WTC11 (cell line): Measurements from ENCODE around the gene SCML2. TPM values are rescaled to one million over a fixed set of nuclear protein-coding genes. Genes with fewer than 3 reads are reported as not detected.
"Not testable (repeated sequence)": the region's sequence is repeated elsewhere in the genome, so short reads cannot be mapped to it uniquely, and the experiment has no call there.

ENCODE experiments used
- ATAC-seq: fragments of 200-7000 bp; cut with Tn5 transposase; 2 replicates; pipeline ENCODE4 v1.10.0; 2021; ENCODE audit warnings: mild to moderate bottlenecking, moderate library complexity
- CTCF ChIA-PET: fragments of 300-600 bp; sonication (Branson Sonifier 250); formaldehyde crosslinking; loops from one replicate; lab custom pipeline; 2021; ENCODE audit warnings: antibody characterized with exemption; lab: Charles Lee
- POLR2A ChIA-PET: fragments of 350-600 bp; sonication (Branson Sonifier 250); formaldehyde crosslinking; loops from one replicate; lab custom pipeline; 2021; ENCODE audit warnings: antibody characterized with exemption; lab: Charles Lee
- DNase-seq: peaks from one replicate; pipeline ENCODE4 v3.0.0; 2021; ENCODE audit warnings: low spot score
- H3K27ac Mint-ChIP-seq: 2 replicates; pipeline ENCODE4 v1.8.0; 2021; ENCODE audit warnings: mixed read lengths
- H3K27me3 Mint-ChIP-seq: 2 replicates; pipeline ENCODE4 v1.8.0; 2021; ENCODE audit warnings: low read depth, mild to moderate bottlenecking, moderate library complexity, mixed read lengths
- H3K36me3 Mint-ChIP-seq: 2 replicates; pipeline ENCODE4 v1.8.0; 2021; ENCODE audit warnings: mixed read lengths
- H3K4me1 Mint-ChIP-seq: 2 replicates; pipeline ENCODE4 v1.8.0; 2022; ENCODE audit warnings: mixed read lengths
- H3K4me3 Mint-ChIP-seq: 2 replicates; pipeline ENCODE4 v1.8.0; 2021; ENCODE audit warnings: mild to moderate bottlenecking, moderate library complexity, mixed read lengths
- H3K9me3 Mint-ChIP-seq: 2 replicates; pipeline ENCODE4 v1.8.0; 2021; ENCODE audit warnings: mixed read lengths
- CBFB ChIP-seq: sonication (generic); formaldehyde crosslinking; IDR thresholded peaks from 2 replicates; pipeline ENCODE4 v1.8.1; 2022; ENCODE audit warnings: mild to moderate bottlenecking, low read depth, missing genetic modification reagents
- IRF2 ChIP-seq: sonication (generic); formaldehyde crosslinking; IDR thresholded peaks from 2 replicates; pipeline ENCODE4 v1.8.0; 2022; ENCODE audit warnings: low read depth, missing genetic modification reagents, borderline replicate concordance
- NR1H2 ChIP-seq: sonication (generic); formaldehyde crosslinking; IDR thresholded peaks from 2 replicates; pipeline ENCODE4 v1.9.0; 2021; ENCODE audit warnings: mild to moderate bottlenecking, moderate library complexity, missing genetic modification reagents
- ZNF263 ChIP-seq: sonication (generic); formaldehyde crosslinking; IDR thresholded peaks from 2 replicates; pipeline ENCODE4 v1.8.1; 2022; ENCODE audit warnings: low read depth, mild to moderate bottlenecking, moderate library complexity, missing genetic modification reagents
- ZNF671 ChIP-seq: fragments of 250-450 bp; sonication (Bioruptor Pico); IDR thresholded peaks from 2 replicates; pipeline ENCODE4 v1.8.0; 2021; ENCODE audit warnings: mild to moderate bottlenecking
- total RNA-seq: library from RNA; stranded (reverse); gene quantifications from 3 replicates; pipeline ENCODE4 v1.2.3, GENCODE V29; 2021
- TF ChIP-seq, protein P1 (sequence below): sonication (generic); formaldehyde crosslinking; IDR thresholded peaks from 2 replicates; pipeline ENCODE4 v1.8.0; 2023; ENCODE audit warnings: missing genetic modification reagents, mild to moderate bottlenecking, borderline replicate concordance
- TF ChIP-seq, protein P2 (sequence below): sonication (generic); formaldehyde crosslinking; IDR thresholded peaks from 2 replicates; pipeline ENCODE4 v1.8.1; 2023; ENCODE audit warnings: mild to moderate bottlenecking, missing genetic modification reagents, borderline replicate concordance
- TF ChIP-seq, protein P3 (sequence below): sonication (generic); formaldehyde crosslinking; IDR thresholded peaks from 2 replicates; pipeline ENCODE4 v1.8.0; 2022; ENCODE audit warnings: mild to moderate bottlenecking, missing genetic modification reagents
- TF ChIP-seq, protein P4 (sequence below): fragments of 250-450 bp; sonication (Bioruptor Pico); IDR thresholded peaks from 2 replicates; pipeline ENCODE4 v2.1.2; 2022; ENCODE audit warnings: mild to moderate bottlenecking, moderate library complexity
- TF ChIP-seq, protein P5 (sequence below): fragments of 200-600 bp; IDR thresholded peaks from 2 replicates; pipeline ENCODE4 v1.8.0; 2022; ENCODE audit warnings: antibody characterized with exemption

Gene SCML2
- total RNA-seq, 1 experiment from 2014 or later: 12.8 TPM

DNA sequence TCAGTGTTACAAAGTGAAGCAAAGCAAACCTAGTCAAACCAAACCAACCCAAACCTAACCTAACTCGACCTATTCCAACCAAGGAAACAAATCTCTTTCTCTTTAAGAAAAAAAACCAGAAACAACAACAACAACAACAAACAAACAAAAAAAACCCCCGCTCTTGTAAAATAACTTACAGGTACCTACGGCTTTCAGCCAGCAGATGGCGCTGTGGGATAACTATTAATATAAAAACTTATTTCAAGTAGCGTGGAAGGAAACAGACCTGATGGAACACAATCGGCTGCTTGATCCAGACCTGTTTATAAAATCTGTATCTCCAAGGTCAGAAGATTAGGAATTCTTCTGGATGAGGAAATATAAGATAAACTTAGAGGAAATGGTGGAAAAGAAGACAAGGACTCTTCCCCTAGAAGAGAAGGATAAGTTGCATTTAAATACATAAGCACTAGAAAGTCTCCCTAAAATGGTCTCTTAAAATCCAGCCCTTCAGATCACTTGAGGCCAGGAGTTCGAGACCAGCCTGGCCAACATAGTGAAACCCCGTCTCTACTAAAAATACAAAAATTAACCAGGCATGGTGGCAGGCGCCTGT, 36.6 kb upstream of the SCML2 start (continued):
- TF ChIP-seq, protein P1, sequence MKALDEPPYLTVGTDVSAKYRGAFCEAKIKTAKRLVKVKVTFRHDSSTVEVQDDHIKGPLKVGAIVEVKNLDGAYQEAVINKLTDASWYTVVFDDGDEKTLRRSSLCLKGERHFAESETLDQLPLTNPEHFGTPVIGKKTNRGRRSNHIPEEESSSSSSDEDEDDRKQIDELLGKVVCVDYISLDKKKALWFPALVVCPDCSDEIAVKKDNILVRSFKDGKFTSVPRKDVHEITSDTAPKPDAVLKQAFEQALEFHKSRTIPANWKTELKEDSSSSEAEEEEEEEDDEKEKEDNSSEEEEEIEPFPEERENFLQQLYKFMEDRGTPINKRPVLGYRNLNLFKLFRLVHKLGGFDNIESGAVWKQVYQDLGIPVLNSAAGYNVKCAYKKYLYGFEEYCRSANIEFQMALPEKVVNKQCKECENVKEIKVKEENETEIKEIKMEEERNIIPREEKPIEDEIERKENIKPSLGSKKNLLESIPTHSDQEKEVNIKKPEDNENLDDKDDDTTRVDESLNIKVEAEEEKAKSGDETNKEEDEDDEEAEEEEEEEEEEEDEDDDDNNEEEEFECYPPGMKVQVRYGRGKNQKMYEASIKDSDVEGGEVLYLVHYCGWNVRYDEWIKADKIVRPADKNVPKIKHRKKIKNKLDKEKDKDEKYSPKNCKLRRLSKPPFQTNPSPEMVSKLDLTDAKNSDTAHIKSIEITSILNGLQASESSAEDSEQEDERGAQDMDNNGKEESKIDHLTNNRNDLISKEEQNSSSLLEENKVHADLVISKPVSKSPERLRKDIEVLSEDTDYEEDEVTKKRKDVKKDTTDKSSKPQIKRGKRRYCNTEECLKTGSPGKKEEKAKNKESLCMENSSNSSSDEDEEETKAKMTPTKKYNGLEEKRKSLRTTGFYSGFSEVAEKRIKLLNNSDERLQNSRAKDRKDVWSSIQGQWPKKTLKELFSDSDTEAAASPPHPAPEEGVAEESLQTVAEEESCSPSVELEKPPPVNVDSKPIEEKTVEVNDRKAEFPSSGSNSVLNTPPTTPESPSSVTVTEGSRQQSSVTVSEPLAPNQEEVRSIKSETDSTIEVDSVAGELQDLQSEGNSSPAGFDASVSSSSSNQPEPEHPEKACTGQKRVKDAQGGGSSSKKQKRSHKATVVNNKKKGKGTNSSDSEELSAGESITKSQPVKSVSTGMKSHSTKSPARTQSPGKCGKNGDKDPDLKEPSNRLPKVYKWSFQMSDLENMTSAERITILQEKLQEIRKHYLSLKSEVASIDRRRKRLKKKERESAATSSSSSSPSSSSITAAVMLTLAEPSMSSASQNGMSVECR (CRISPR knock-in tag): no peak
- TF ChIP-seq CBFB (no peak), ZNF263 (no peak)
- TF ChIP-seq, protein P2, sequence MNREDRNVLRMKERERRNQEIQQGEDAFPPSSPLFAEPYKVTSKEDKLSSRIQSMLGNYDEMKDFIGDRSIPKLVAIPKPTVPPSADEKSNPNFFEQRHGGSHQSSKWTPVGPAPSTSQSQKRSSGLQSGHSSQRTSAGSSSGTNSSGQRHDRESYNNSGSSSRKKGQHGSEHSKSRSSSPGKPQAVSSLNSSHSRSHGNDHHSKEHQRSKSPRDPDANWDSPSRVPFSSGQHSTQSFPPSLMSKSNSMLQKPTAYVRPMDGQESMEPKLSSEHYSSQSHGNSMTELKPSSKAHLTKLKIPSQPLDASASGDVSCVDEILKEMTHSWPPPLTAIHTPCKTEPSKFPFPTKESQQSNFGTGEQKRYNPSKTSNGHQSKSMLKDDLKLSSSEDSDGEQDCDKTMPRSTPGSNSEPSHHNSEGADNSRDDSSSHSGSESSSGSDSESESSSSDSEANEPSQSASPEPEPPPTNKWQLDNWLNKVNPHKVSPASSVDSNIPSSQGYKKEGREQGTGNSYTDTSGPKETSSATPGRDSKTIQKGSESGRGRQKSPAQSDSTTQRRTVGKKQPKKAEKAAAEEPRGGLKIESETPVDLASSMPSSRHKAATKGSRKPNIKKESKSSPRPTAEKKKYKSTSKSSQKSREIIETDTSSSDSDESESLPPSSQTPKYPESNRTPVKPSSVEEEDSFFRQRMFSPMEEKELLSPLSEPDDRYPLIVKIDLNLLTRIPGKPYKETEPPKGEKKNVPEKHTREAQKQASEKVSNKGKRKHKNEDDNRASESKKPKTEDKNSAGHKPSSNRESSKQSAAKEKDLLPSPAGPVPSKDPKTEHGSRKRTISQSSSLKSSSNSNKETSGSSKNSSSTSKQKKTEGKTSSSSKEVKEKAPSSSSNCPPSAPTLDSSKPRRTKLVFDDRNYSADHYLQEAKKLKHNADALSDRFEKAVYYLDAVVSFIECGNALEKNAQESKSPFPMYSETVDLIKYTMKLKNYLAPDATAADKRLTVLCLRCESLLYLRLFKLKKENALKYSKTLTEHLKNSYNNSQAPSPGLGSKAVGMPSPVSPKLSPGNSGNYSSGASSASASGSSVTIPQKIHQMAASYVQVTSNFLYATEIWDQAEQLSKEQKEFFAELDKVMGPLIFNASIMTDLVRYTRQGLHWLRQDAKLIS (CRISPR knock-in tag): no peak

DNA sequence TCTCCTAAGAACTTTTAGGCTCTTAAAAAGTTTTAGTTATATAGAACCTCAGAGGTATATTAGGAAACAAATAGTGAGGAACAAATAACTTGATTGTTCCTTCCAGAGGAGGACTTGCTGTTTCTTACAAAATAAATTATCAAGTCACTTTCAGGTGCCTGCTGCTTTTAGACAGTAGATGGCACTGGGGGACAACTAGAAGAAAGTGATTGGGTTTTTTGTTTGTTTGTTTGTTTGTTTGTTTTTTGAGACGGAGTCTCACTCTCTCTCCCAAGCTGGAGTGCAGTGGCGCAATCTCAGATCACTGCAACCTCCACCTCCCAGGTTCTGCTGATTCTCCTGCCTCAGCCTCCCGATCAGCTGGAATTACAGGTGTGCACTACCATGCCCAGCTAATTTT, 35.5 kb upstream of the SCML2 start:
- CTCF ChIA-PET: interaction anchor here (0.6 to 0.8 kb wide), 5 partner anchors 21 to 497 kb away, joined by 3 to 4 read pairs (median 3); partner anchors contain the start of gene CDKL5
- Mint-ChIP-seq H3K27ac (no peak overlapping the region), H3K27me3 (no peaks in the 10 kb centered on the region), H3K9me3 (no peaks in the 10 kb centered on the region), H3K4me1 (peaks cover 3% of the 10 kb centered on the region), H3K4me3 (no peak overlapping the region), H3K36me3 (no peaks in the 10 kb centered on the region)
- ATAC-seq: no peak
- POLR2A ChIA-PET: no interaction called here
- no peak for DNase-seq
- TF ChIP-seq, protein P3, sequence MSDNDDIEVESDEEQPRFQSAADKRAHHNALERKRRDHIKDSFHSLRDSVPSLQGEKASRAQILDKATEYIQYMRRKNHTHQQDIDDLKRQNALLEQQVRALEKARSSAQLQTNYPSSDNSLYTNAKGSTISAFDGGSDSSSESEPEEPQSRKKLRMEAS (CRISPR knock-in tag): no peak
- TF ChIP-seq NR1H2: no peak
- no peak for TF ChIP-seq IRF2 (CRISPR knock-in tag)
- TF ChIP-seq ZNF671 (CRISPR knock-in tag): no peak

DNA sequence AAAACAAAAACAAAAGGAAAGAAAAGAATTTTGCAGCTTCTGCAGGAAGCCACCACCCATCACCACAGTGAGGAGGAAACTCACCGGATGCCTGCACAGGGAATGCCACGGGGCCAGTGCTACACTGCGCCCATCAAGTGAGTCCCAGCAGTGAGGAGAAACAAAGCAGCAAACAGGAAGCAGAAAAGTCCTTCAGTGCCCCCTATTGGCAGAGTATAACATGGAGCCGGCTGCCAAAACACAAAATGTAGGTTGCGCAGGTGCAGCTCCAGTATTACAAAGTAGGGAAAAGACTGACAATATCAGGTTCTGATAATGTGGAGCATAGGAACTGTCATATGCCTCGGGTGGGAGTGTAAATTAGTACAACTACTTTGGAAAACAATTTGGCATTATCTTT, 23.3 kb upstream of the SCML2 start:
- ChIA-PET POLR2A (no interaction called here), CTCF (interaction anchor here (0.6 to 1.7 kb wide), 8 partner anchors 21 to 956 kb away, joined by 3 to 8 read pairs (median 3); no protein-coding TSS in a partner anchor)
- Mint-ChIP-seq H3K36me3 (no peaks in the 10 kb centered on the region), H3K9me3 (no peaks in the 10 kb centered on the region), H3K4me1 (no peaks in the 10 kb centered on the region), H3K27ac (no peak overlapping the region), H3K4me3 (no peak overlapping the region), H3K27me3 (no peaks in the 10 kb centered on the region)
- ATAC-seq: peak; percentile 82
- peak; percentile 37 for DNase-seq
- TF ChIP-seq, protein P4, sequence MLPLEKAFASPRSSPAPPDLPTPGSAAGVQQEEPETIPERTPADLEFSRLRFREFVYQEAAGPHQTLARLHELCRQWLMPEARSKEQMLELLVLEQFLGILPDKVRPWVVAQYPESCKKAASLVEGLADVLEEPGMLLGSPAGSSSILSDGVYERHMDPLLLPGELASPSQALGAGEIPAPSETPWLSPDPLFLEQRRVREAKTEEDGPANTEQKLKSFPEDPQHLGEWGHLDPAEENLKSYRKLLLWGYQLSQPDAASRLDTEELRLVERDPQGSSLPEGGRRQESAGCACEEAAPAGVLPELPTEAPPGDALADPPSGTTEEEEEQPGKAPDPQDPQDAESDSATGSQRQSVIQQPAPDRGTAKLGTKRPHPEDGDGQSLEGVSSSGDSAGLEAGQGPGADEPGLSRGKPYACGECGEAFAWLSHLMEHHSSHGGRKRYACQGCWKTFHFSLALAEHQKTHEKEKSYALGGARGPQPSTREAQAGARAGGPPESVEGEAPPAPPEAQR (CRISPR knock-in tag): no peak
- TF ChIP-seq, protein P5, sequence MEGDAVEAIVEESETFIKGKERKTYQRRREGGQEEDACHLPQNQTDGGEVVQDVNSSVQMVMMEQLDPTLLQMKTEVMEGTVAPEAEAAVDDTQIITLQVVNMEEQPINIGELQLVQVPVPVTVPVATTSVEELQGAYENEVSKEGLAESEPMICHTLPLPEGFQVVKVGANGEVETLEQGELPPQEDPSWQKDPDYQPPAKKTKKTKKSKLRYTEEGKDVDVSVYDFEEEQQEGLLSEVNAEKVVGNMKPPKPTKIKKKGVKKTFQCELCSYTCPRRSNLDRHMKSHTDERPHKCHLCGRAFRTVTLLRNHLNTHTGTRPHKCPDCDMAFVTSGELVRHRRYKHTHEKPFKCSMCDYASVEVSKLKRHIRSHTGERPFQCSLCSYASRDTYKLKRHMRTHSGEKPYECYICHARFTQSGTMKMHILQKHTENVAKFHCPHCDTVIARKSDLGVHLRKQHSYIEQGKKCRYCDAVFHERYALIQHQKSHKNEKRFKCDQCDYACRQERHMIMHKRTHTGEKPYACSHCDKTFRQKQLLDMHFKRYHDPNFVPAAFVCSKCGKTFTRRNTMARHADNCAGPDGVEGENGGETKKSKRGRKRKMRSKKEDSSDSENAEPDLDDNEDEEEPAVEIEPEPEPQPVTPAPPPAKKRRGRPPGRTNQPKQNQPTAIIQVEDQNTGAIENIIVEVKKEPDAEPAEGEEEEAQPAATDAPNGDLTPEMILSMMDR: peak; percentile 35; the same call in 1 of the 2 replicates

DNA sequence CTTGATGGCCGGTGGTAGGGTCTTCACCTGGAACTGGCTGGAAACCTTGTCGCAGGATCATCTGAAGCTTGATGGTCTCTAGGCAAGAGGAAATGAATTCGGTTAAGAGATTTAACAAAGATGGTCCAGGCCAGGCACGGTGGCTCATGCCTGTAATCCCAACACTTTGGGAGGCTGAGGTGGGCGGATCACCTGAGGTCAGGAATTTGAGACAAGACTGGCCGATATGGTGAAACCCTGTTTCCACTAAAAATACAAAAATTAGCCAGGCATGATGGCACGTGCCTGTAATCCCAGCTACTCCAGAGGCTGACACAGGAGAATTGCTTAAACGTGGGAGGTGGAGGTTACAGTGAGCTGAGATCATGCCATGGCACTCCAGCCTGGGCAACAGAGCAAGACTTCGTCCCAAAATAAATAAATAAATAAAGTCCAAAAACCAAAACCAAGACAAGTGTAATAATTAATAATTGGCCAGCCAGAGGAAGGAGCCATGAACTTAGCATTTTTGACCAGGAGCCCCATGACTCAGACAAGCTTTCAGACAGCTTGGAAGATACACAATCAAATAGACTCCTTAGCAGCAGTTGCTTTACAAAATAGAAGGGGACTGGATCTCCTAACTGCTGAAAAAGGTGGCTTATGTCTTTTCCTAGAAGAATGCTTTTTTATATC, 20.8 kb upstream of the SCML2 start:
- CTCF ChIA-PET, ATAC-seq, POLR2A ChIA-PET, H3K36me3 Mint-ChIP-seq, H3K9me3 Mint-ChIP-seq, H3K4me1 Mint-ChIP-seq, H3K27me3 Mint-ChIP-seq, H3K4me3 Mint-ChIP-seq, H3K27ac Mint-ChIP-seq, DNase-seq: not testable (repeated sequence)

DNA sequence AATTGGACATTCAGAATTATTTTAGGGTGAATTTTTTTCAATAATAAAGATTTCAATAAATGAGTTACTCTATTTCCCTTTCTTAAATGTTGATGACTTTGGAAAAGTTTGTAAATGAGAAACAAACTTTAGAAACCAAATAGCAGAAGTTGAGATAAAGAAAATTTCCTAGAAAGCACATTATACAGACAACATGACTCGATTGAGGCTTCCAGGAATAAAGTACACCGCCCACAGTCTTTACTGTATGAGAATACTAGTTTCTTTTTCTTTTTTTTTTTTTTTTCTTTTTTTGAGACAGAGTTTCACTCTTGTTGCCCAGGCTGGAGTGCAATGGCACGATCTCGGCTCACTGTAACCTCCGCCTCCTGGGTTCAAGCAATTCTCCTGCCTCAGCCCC, 14.6 kb upstream of the SCML2 start:
- H3K4me1 Mint-ChIP-seq, H3K27ac Mint-ChIP-seq, H3K36me3 Mint-ChIP-seq, DNase-seq, H3K4me3 Mint-ChIP-seq, POLR2A ChIA-PET, ATAC-seq, CTCF ChIA-PET, H3K27me3 Mint-ChIP-seq, H3K9me3 Mint-ChIP-seq: not testable (repeated sequence)
